Mesenchymal stem cell (in vitro differentiated cells and primary cell): ENCODE results near the gene PEX19.
A peak's percentile ranks its signal among the peaks of the same experiment; 100 is the strongest.

Source experiments
- DNase-seq: peaks from one replicate; pipeline ENCODE4 v3.0.0-alpha.2; 2013
- H2AFZ ChIP-seq: one replicate; pipeline ENCODE4 v1.6.1; 2013; ENCODE audit warnings: low read depth, mild to moderate bottlenecking, control low read depth, inconsistent platforms, low read length, moderate library complexity
- H2AK5ac ChIP-seq: 2 replicates; pipeline ENCODE4 v1.6.1; 2013; ENCODE audit warnings: low read length, moderate library complexity, mild to moderate bottlenecking, inconsistent platforms; ENCODE audit not compliant: severe bottlenecking
- H2BK120ac ChIP-seq: one replicate; pipeline ENCODE4 v1.6.1; 2013; ENCODE audit warnings: low read depth, mild to moderate bottlenecking, inconsistent platforms, low read length, moderate library complexity
- H2BK12ac ChIP-seq, 2 experiments: one replicate each; pipeline ENCODE4 v1.6.1; 2013; ENCODE audit warnings: inconsistent platforms in 2 of 2, low read length in 2 of 2, mild to moderate bottlenecking in 2 of 2, moderate library complexity in 2 of 2, control low read depth in 1 of 2
- H2BK15ac ChIP-seq: one replicate; pipeline ENCODE4 v1.6.1; 2013; ENCODE audit warnings: mild to moderate bottlenecking, low read depth, inconsistent platforms; ENCODE audit not compliant: poor library complexity, severe bottlenecking
- H2BK5ac ChIP-seq: 2 replicates; pipeline ENCODE4 v1.6.1; 2013; ENCODE audit warnings: low read depth, mild to moderate bottlenecking, low read length, control low read depth, inconsistent platforms; ENCODE audit not compliant: poor library complexity, severe bottlenecking
- H3K14ac ChIP-seq, 2 experiments: one replicate each; pipeline ENCODE4 v1.6.1; 2013; ENCODE audit warnings: inconsistent platforms in 2 of 2, low read length in 2 of 2, control low read depth in 1 of 2, mild to moderate bottlenecking in 1 of 2, moderate library complexity in 1 of 2
- H3K18ac ChIP-seq, 2 experiments: one replicate each; pipeline ENCODE4 v1.6.1; 2013; ENCODE audit warnings: inconsistent platforms in 2 of 2, low read length in 2 of 2, control low read depth in 1 of 2, low read depth in 1 of 2, mild to moderate bottlenecking in 1 of 2
- H3K23ac ChIP-seq, 2 experiments: one replicate each; pipeline ENCODE4 v1.6.1; 2013; ENCODE audit warnings: inconsistent platforms in 2 of 2, low read length in 2 of 2, mild to moderate bottlenecking in 2 of 2, moderate library complexity in 2 of 2, control low read depth in 1 of 2
- H3K27ac ChIP-seq: 2 replicates; pipeline ENCODE4 v1.5.1; 2013; ENCODE audit warnings: mild to moderate bottlenecking, moderate library complexity, low read length, control low read depth, inconsistent platforms; ENCODE audit not compliant: poor library complexity, severe bottlenecking
- H3K27me3 ChIP-seq, 2 experiments: 2 replicates each; pipeline versions ENCODE4 v1.6.1 to v1.7.0; 2013; ENCODE audit warnings: low read length in 2 of 2, mild to moderate bottlenecking in 2 of 2, moderate library complexity in 2 of 2, control low read depth in 1 of 2, inconsistent platforms in 1 of 2; ENCODE audit not compliant: control insufficient read depth in 1 of 2, insufficient read depth in 1 of 2
- H3K36me3 ChIP-seq, 2 experiments: 2 replicates each; pipeline versions ENCODE4 v1.6.1 to v1.7.0; 2013; ENCODE audit warnings: low read length in 2 of 2, control low read depth in 1 of 2, inconsistent platforms in 1 of 2, low read depth in 1 of 2, mild to moderate bottlenecking in 1 of 2; ENCODE audit not compliant: insufficient read depth in 2 of 2, control insufficient read depth in 1 of 2
- H3K4ac ChIP-seq, 2 experiments: one replicate each; pipeline ENCODE4 v1.6.1; 2013; ENCODE audit warnings: inconsistent platforms in 2 of 2, low read length in 2 of 2, mild to moderate bottlenecking in 2 of 2, moderate library complexity in 2 of 2, control low read depth in 1 of 2, low read depth in 1 of 2
- H3K4me1 ChIP-seq: 2 replicates; pipeline ENCODE4 v1.6.1; 2013; ENCODE audit warnings: low read depth, low read length, control low read depth; ENCODE audit not compliant: control insufficient read depth, insufficient read depth
- H3K4me2 ChIP-seq: 2 replicates; pipeline ENCODE4 v1.6.1; 2013; ENCODE audit warnings: low read length, mild to moderate bottlenecking, inconsistent platforms; ENCODE audit not compliant: poor library complexity, severe bottlenecking
- H3K4me3 ChIP-seq, 2 experiments: 2 replicates each; pipeline versions ENCODE4 v1.5.1 to v1.7.0; 2013; ENCODE audit warnings: low read length in 2 of 2, mild to moderate bottlenecking in 2 of 2, control low read depth in 1 of 2, low read depth in 1 of 2; ENCODE audit not compliant: insufficient read depth in 1 of 2
- H3K79me1 ChIP-seq: replicated peaks from 2 replicates; pipeline ENCODE4 v1.6.1; 2013; ENCODE audit warnings: mild to moderate bottlenecking, control low read depth, low read length, inconsistent platforms; ENCODE audit not compliant: poor library complexity, severe bottlenecking
- H3K9ac ChIP-seq: 2 replicates; pipeline ENCODE4 v1.7.0; 2013; ENCODE audit warnings: mild to moderate bottlenecking, low read length, moderate library complexity
- H3K9me3 ChIP-seq: 2 replicates; pipeline ENCODE4 v1.7.0; 2013; ENCODE audit warnings: mild to moderate bottlenecking, low read length; ENCODE audit not compliant: control insufficient read depth
- H4K8ac ChIP-seq: one replicate; pipeline ENCODE4 v1.6.1; 2013; ENCODE audit warnings: inconsistent platforms, mild to moderate bottlenecking, low read length, moderate library complexity
- H4K91ac ChIP-seq: one replicate; pipeline ENCODE4 v1.6.1; 2013; ENCODE audit warnings: mild to moderate bottlenecking, low read length, inconsistent platforms
- WGBS: methylation state at CpG from one replicate; pipeline ENCODE4 v1.1.7; 2013; ENCODE audit warnings: mixed read lengths; 5-methylcytosine and 5-hydroxymethylcytosine counted together

The PEX19 gene

GRCh38 chr1:160300173-160300572 is 15.2 kb upstream of the PEX19 start:
- H2BK5ac ChIP-seq = no peak overlapping the region
- H3K9me3 ChIP-seq = no peaks in the 10 kb centered on the region
- peaks cover 44 to 93% of the 10 kb centered on the region in 2 experiments for H3K36me3 ChIP-seq
- no peak overlapping the region for H4K91ac ChIP-seq
- no peak overlapping the region for H2BK12ac ChIP-seq
- H2AFZ ChIP-seq = no peak overlapping the region
- no peak overlapping the region for H2AK5ac ChIP-seq
- H3K27me3 ChIP-seq = no peaks in the 10 kb centered on the region
- H2BK120ac ChIP-seq = no peak overlapping the region
- H3K4ac ChIP-seq = no peak overlapping the region
- no peak overlapping the region for H3K27ac ChIP-seq
- peaks cover 24% of the 10 kb centered on the region for H3K79me1 ChIP-seq
- no peak overlapping the region for H3K4me2 ChIP-seq
- no peak overlapping the region for H4K8ac ChIP-seq
- no peak overlapping the region for H2BK15ac ChIP-seq
- H3K18ac ChIP-seq = no peak overlapping the region
- H3K14ac ChIP-seq = no peak overlapping the region
- H3K4me1 ChIP-seq = no peaks in the 10 kb centered on the region
- no peak for DNase-seq
- WGBS = no CpG with 5 or more reads among the region's 7 CpGs
- no peak overlapping the region for H3K23ac ChIP-seq
- H3K9ac ChIP-seq = no peak overlapping the region
- no peak overlapping the region for H3K4me3 ChIP-seq

- no peak for DNase-seq
- Histone ChIP-seq H3K18ac (no peak overlapping the region), H2BK15ac (no peak overlapping the region), H3K9ac (no peak overlapping the region), H2BK120ac (no peak overlapping the region), H2BK12ac (no peak overlapping the region), H2BK5ac (no peak overlapping the region), H3K14ac (no peak overlapping the region), H3K4ac (no peak overlapping the region), H3K4me1 (no peaks in the 10 kb centered on the region), H2AFZ (no peak overlapping the region), H3K23ac (peak overlapping the region in 1 of 2 experiments; percentile 37), H3K27ac (no peak overlapping the region), H4K91ac (no peak overlapping the region), H3K36me3 (peaks cover 66 to 99% of the 10 kb centered on the region in 2 experiments), H3K27me3 (no peaks in the 10 kb centered on the region), H4K8ac (no peak overlapping the region), H2AK5ac (no peak overlapping the region), H3K4me2 (no peak overlapping the region), H3K4me3 (no peak overlapping the region), H3K79me1 (peaks cover 28% of the 10 kb centered on the region), H3K9me3 (no peaks in the 10 kb centered on the region)
- WGBS = 100% methylated on average over 1 of the region's 1 CpG
Measured at GRCh38 chr1:160296036-160296435, 11.1 kb upstream of the PEX19 start.

GRCh38 chr1:160293020-160293968 is 8.4 kb upstream of the PEX19 start:
- Histone ChIP-seq H2BK120ac (no peak overlapping the region), H3K79me1 (peaks cover 30% of the 10 kb centered on the region), H3K4ac (no peak overlapping the region), H3K36me3 (peaks cover 69 to 100% of the 10 kb centered on the region in 2 experiments), H2BK5ac (no peak overlapping the region), H3K4me3 (no peak overlapping the region), H2AK5ac (no peak overlapping the region), H2BK12ac (no peak overlapping the region), H4K8ac (no peak overlapping the region), H2BK15ac (no peak overlapping the region), H3K27me3 (no peaks in the 10 kb centered on the region), H3K4me2 (no peak overlapping the region), H4K91ac (no peak overlapping the region), H3K18ac (no peak overlapping the region), H3K9me3 (no peaks in the 10 kb centered on the region), H3K9ac (peak overlapping the region; percentile 5), H3K4me1 (no peaks in the 10 kb centered on the region), H3K14ac (no peak overlapping the region), H3K23ac (no peak overlapping the region), H3K27ac (no peak overlapping the region), H2AFZ (no peak overlapping the region)
- no peak for DNase-seq
- WGBS = 99% methylated on average over 5 of the region's 8 CpGs

- Histone ChIP-seq H4K91ac (no peak overlapping the region), H2BK15ac (no peak overlapping the region), H3K9me3 (no peaks in the 10 kb centered on the region), H2BK12ac (no peak overlapping the region), H2AFZ (no peak overlapping the region), H3K18ac (no peak overlapping the region), H2BK120ac (no peak overlapping the region), H4K8ac (no peak overlapping the region), H3K9ac (no peak overlapping the region), H3K14ac (no peak overlapping the region), H3K4me1 (no peaks in the 10 kb centered on the region), H3K4me3 (no peak overlapping the region), H2AK5ac (no peak overlapping the region), H3K27me3 (no peaks in the 10 kb centered on the region), H3K36me3 (peaks cover 58 to 87% of the 10 kb centered on the region in 2 experiments), H3K27ac (peak overlapping the region; percentile 48), H3K4me2 (no peak overlapping the region), H3K79me1 (peaks cover 22% of the 10 kb centered on the region), H2BK5ac (no peak overlapping the region), H3K4ac (no peak overlapping the region), H3K23ac (no peak overlapping the region)
- DNase-seq = peak; percentile 74
- WGBS = 72% methylated on average over 11 of the region's 11 CpGs
Measured at GRCh38 chr1:160291248-160292220, 6.6 kb upstream of the PEX19 start.
